GM18907 (cell line): ENCODE data around the gene PPP5C.
A peak's percentile ranks its signal among the peaks of the same experiment; 100 is the strongest.

Source experiments
- ATAC-seq: cut with Tn5 transposase; IDR thresholded peaks from one replicate; pipeline ENCODE4 v1.9.1; 2021; ENCODE audit warnings: mild to moderate bottlenecking, moderate library complexity; ENCODE audit not compliant: unreplicated experiment

The PPP5C gene

DNA sequence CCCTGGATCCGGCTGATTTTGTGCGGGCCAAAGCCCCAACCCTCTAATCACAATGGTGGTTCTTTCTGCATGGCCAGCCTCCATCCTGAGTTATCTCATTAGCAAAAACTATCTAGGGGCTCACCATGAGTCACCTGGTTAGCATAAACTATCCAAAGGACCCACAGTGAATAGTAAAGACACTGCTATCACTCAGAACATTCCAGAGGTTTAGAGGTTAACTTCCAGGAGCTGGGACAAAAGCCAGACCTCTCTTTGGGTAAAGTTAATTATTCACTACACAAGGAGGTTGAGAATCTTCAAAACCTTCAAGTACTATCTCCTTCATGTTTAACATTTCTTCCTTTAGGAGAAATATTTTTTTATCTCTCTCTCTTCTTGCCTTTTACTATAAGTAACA is 18.8 kb upstream of the PPP5C start:
- no peak for ATAC-seq

DNA sequence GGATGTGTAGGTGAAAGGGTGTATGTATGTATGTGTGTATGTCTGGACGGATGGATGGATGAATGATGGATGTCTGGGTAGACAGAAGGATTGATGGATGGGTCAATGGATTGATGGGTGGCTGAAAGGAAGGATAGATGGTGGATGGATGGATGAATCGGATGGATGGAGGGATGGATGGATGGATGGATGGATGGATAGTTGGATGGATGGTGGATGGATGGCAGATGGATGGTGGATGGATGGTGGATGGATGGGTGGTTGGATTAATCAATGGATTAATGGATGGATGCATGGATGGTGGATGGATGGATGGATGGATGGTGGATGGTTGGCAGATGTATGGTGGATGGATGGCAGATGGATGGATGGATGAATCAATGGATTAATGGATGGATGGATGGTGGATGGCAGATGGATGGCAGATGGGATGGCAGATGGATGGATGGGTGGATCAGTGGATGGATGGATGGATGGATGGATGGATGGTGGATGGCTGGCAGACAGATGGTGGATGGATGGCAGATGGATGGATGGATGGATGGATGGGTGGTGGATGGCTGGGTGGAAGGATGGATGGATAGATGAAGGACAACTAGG is 16.5 kb upstream of the PPP5C start:
- ATAC-seq = no peak

DNA sequence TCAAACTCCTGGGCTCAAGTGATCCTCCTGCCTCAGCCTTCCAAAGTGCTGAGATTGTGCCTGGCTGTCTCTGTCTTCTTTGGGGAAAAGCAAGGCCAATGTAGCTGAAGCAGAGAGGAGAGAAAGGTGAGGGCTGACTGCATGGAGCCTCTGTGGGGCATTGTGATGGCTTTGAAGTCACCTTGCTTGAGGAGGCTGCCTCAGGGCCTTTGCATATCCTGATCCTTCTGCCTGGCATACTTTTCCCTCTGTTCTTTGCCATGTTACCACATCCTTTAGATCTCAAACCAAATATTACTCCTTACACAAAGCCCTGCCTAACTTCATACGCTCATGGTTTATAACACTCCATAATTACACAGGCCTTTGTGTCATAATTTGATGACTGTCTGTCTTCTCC is 9.4 kb upstream of the PPP5C start:
- ATAC-seq = no peak

DNA sequence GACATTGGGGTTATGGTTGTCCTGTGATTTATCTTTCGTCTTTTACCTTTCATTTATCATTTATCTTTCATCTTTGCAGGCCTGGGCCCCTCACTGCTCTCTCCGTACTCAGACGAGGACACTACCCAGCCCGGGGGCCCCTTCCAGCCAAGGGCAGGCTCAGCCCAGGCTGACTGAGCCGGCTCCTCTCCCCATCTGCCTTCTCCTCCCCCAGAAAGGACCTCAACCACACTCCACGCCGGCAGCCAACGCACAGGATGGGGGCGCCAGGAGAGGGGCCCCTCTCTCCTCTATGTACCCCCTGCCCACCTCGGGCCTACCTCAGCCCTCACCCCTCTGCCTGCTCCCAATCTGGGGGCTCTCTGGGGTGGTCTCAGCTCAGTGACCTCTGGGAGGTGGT is 7.4 kb upstream of the PPP5C start:
- no peak for ATAC-seq

DNA sequence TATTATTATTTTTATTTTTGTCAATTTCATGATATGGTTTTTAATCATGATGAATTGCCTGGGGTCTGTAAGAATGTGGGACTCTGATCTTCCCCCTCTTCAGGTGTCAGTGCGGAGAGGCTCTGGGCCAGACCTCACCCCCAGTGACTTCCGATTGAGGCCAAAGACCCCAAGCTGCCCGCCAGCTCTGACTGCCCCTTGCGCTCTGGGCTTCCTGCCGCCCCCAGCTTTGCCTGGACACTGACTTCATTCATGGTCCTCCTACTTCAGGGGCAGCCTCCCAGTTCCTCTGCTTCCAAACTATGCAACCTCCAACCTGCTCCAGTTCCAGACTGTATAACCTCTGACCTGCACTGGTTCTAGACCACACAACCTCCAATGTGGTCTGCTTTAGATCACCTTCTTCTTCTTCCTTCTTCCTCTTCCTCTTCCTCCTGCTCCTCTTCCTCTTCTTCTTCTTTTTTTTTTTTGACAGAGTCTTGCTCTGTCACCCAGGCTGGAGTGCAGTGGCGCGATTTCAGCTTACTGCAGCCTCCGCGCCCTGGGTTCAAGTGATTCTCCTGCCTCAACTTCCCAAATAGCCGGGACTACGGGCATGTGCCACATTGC is 6.7 kb upstream of the PPP5C start:
- no peak for ATAC-seq

DNA sequence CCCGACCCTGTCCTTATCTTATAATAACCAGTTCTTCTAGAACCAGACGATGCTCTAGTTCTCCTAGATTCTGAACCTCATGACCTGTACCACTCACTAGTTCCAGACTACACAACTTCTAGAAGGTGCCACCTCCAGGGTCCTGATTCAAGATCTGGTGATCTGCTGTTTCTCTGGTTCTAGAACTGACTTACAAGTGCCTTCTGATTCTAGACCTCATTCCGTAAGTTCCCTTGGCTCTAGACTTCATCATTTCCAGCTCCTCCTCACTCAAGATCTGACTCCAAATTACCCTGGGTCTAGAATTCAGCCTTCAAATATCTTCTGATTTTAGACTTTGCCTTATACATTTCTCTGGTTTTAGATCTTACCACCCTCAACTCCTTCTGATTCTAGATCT is 5.0 kb upstream of the PPP5C start:
- no peak for ATAC-seq

DNA sequence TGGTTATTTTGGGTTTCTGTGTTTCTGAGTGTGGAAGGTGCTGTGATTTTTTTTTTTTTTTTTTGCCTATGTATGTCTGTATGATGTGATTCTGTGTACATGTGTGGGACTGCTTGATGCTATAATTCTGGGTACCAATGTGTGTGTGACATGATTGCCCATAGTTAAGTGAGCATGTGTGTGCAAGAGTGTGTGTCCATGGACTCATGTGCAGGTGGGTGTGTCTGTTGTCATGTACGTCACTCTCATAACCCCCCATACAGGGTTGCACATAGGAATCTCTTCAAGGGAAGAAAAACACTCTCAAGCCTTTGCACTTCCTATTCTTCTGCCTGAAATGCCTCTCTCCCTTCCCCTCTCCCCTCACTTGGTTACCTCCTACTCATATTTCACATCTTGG is 2.5 kb upstream of the PPP5C start:
- ATAC-seq = no peak

DNA sequence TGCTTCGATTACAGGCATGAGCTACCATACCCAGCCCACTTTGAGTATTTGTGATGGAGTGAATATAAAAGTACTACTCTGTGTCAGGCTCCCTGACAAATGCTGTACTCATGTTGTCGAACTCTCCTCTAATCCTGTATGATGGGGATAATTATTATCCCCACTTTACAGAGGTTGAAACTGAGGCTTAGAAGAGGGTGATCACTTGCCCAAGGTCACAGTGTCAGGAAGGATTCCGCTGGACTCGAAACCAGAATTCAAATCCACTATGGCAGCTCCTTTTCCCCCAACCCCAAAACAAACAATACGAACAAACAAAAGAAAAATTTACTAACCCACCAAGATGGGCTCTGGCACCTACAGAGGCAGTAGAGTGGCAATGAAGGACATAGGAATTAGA is 1.7 kb upstream of the PPP5C start:
- no peak for ATAC-seq

DNA sequence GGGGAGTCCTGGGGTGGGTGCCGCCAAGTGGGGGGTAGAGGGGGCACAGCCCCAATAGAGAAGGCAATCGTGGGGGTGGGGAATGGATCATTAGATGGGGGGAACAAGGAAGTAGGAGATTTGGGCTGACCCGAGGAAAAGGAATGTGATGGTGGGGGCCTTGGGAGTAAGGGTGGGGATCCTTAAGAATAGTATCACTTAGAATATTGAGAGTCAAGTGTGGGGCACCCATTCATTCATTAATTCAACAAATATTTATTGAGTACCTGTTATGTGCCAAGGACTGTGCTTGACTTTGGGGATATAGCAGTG is 641 bp downstream of the PPP5C start:
- no peak for ATAC-seq

DNA sequence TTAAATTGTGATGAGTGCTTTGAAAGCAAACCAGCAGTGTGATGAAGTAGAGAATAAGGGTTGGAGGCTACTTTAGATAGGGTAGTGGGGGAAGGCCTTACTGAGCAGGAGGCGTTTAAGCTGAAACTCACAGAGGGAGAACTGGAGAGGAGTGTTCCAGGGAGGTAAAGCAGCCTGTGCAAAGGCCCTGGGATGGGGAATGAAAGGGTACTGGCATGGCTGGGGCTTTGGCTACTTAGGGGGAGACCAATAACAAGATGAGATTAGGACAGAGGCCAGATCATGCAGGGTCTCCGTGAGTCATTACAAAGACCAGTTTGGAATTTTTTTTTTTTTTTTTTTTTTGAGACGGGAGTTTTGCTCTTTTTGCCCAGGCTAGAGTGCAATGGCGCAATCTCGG is 1.1 kb downstream of the PPP5C start:
- ATAC-seq = no peak

DNA sequence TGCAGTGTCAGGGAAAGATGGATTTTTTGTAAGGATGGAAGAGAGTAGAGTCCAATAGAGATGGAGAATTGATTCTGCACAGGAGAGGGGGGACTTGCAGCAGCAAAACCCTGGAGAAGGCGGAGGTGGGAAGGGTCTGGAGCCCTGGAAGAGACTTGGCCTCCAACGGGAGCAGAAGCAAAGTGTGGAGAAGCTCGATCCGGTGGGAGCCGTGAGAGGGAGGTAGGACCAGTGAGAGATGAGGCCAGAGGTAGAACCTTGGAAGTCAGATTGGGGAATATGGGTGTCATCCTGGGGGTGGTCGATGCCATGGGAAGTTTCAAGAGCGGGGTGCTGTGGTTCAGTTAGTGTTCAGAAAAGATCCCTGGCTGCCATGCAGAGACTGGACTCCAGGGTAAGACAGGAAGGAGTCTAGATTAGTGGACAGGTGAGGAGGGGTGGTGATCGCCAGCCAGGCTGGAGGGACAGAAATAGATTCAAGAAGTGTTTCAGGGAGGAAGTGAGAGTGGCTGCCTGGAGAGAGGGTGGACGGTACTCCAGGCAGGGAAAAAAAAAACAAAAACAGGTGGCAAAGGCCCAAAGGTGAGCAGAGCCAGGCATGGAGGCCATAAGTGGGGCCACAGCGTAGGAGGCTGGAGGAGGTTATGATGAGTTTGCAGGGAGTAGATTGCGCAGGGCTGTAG is 2.6 kb downstream of the PPP5C start:
- no peak for ATAC-seq

DNA sequence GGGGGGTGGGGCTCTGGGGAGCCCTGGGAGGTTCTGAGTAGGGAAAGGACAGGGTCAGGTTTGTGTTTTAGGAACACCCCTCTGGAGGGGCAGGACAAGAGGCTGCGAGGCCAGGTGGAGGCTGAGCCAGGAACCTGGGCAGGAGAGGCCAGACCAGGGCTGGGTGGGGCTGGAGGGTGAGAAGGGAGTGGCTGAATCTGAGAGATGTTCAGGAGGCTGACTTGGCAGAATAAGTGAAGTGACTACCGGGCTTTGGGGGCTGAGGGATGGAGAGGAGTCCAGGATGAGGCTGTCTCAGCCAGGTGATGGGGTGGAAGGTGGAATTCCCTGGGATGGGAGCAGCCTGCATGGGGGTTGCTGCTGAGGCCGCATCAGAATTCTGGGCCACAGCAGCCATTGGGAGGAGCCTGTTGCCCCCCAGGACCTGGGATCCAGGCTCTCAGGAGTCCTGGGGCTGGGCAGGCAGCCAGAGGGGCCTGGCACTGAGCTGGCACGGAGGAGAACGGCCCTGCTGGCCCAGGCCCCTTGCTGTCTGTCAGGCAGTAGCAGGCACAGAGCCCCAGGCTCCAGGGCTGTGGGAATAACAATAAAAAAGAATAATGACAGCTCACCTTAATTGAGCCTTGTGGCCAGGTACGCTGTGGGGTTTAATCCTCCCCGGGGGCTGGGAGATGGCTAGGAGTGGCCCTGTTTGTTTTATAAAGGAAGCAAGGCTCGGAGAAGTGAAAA is 3.3 kb downstream of the PPP5C start:
- no peak for ATAC-seq

DNA sequence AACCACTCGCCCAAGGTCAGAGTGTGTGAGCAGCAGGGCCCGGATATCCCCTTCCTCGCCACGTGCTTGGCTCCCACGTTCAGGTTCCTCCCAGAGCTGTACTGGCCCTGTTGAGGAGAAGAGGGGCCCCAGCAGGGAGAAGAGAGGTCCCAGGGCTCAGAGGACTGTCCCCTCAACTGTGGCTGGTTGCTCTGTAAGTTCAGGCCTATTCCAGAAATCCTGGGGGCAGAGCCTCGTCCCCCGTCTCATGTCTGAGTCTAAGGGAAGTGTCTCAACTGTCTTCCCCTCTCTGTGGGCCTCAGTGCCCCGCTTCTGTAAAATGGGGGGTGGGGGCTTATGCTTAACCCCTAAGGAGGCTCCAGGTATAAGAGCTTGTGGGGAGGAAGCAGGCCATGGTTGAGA is 3.9 kb downstream of the PPP5C start:
- no peak for ATAC-seq

DNA sequence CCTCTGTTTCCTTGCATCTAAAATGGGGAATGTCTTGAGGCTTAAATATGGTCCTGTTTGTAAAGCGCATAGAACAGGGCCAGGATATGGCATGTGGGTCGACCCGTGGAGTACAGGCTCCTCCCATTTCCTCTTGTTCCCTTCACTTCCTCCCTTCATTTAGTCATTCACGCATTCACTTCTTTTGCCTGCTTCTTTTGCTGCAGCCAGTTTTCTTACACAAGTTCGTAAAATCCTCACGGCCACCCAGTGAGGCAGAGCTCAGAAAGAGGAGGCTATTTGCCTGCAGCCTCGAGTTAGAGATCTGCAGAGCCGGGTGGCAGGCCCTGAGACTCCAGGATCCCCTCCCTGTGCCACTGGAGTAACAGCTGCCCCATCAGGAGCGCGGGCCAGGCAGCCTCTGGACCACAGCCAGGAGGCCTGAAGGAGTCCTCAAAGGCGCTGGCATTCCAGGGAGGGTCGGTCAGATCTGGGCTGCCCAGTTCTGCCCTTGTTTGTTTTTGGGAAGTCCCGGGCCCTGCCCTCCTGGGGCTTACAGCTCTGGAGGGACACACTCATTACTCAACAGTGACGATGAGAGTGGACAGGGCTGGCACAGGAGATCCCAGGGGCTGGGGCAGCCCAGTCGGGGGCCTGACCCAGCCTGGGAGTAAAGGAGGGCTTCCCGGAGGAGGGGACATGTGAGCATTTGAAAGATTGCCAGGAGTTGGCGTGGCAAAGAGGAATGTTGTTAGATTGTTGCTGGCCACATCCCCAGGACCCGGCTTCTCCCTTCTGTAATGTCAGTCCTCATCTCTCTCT is 4.6 kb downstream of the PPP5C start:
- no peak for ATAC-seq

DNA sequence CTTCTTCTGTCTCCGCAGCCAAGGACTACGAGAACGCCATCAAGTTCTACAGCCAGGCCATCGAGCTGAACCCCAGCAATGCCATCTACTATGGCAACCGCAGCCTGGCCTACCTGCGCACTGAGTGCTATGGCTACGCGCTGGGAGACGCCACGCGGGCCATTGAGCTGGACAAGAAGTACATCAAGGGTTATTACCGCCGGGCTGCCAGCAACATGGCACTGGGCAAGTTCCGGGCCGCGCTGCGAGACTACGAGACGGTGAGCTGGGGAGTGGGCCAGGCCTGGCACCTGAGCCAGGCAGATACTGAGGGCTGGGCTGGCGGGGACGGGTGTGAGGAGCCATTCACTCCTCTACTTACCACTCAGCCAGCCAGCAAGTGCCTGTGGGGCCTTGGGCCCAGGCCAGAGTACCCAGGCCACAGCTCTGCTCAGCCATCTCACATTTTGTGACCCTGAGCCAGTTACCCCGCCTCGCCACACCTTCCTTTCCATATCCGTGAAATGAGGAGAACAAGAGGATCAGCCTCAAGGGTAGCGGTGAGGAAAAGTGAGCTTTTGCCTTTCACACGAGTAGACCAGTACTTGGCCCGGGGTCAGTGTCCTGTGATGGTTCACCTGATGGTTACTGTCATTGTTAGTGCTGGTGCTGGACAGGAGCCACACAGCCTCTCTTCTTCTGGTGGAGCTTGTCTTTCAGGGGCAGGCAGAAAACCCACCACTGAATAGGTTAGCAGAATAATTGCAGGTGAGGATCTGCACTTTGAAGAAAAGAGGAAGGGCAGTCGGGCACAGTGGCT is 7.0 kb downstream of the PPP5C start:
- ATAC-seq = no peak

DNA sequence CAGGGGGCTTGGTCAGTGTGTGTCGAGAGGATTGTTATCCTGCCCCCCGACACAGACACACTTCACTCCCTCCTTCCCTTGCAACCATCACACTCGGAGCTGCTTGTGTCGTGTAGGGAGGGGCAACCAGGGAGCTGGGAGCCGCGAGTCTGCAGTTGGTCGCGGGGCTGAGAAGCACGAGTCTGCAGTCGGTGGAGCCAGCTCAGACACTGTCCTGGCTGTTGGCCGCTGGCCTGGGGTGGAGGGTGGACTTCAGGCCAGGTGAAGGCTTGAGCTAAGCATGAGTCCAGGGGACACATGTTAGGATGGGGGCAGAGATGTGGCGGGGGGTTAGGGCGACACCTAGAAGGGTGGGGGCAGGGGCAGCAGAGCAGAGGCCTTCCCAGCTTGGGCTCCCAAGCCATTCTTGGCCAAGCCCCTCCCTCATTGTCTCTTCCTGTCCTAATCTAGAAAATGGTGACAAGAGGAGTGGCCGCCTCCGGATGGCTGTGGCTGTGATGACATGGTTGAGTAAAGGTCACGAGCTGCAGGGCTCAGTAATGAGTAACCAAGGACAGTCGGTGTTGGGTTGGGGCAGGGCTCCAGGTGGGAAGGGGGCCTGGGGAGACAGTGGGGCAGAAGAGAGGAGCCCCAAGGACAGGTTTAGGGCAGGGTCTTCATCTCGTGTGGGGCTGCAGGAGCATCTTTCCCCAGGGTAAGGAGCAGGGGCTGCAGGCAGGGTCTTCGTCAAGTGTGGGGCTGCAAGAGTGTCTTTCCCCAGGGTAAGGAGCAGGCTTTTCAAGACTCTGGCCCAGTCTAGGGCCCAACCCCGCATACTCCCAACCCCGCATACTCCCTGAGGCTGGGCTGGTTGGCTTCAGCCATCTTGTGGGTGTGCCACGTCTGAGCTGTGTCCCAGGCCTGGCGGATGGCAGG is 8.6 kb downstream of the PPP5C start:
- peak; percentile 37 for ATAC-seq

DNA sequence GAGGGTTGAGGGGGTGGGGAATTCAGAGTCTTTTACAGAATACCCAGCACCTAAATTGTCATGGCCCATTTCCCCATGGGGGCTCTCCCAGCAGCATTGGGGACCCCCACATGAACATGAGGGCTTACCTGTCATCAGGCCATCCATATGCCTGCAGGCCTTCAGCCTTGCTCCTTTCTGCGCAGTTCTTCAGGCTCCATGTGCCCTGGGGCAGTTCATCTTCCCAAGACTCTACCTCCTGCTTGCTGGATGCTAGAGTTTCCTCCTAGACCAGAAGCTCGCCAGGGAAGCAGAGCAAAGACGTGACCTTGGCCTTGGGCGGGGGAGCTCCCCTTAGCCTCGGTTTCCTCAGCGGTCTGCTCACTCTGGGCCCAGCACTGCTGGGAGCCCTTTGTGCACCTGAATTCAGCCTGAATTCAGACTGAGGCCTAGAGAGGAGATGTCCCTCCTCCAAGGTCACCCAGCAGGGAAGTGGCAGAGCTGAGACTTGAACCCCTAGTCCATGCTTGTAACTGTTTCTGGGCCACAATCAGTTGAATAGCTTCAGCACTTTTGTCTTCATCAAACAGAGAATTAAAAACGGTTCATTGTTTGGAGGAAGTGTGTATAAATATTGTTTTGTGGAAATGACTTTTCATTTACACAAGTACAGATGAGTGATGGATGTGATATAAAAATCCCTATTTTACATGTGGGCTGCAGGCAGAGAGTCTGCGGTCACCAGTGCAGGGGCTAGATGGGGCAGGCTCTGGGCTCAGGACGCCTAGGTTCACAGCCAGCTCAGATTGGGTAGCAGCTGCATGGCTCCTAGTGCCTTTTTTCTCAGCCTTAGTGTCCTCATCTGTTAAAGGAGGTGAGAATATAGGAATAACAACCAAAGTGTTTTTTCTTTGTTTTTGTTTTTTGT is 9.5 kb downstream of the PPP5C start:
- ATAC-seq = no peak

DNA sequence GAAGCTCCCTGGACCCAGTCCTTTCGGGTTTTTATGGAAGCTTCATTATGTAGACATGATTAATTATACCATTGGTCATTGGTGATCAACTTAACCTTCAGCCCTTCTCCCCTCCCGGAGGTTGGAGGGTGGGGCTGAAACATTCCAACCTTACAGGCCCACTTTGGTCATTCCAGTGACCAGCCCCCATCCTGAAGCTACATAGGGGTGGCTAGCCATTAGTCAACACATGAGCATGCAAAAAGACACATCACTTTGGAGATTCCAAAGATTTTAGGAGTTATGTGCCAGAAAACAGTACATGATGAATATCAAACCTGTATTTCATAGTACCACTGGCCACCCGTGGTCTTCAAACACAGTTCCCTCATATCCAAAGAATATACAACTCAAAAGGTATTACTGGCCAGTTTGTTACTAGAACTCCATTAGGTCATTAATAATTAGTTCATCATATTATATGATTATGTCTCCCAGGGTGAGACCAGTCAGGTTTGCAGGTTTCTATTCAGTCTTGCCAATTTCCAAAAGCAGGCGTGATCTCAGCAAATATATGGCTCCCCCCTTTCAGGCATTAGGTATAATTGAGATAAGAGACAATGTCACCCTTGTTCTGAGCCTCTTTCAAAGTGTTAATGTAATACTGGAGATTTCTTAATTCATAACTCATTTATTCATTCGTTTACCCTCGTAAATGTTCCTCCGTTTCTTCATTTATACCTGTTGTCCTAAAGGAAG is 11.1 kb downstream of the PPP5C start:
- ATAC-seq = no peak
